ENCODE results near the gene SCN2A. TPM values are rescaled to one million over a fixed set of nuclear protein-coding genes. Genes with fewer than 3 reads are reported as not detected.

SCN2A gene
- total RNA-seq, 1 donor from 2014 or later, result 2.9 TPM

- Mint-ChIP-seq H3K27ac (no peak overlapping the region), H3K4me1 (peaks cover 9% of the 10 kb centered on the region), H3K4me3 (no peak overlapping the region), H3K36me3 (no peaks in the 10 kb centered on the region), H3K27me3 (ENCODE audit: low read depth) (peaks cover 2% of the 10 kb centered on the region), H3K9me3 (no peaks in the 10 kb centered on the region)
- no peak for DNase-seq (ENCODE audit: low spot score in 2 of 2, unreplicated experiment in 2 of 2)
- TF ChIP-seq CTCF (IDR thresholded peaks at IDR 0.05; ENCODE audit: unreplicated experiment), result no peak
These were observed 55.7 kb downstream of the SCN2A start for GRCh38 chr2:165294912-165295311.

- TF ChIP-seq CTCF (IDR thresholded peaks at IDR 0.05; ENCODE audit: unreplicated experiment), result no peak
- no peaks in the 10 kb centered on the region for H3K9me3 Mint-ChIP-seq
- peaks cover 9% of the 10 kb centered on the region for H3K4me1 Mint-ChIP-seq
- no peaks in the 10 kb centered on the region for H3K36me3 Mint-ChIP-seq
- no peak overlapping the region for H3K4me3 Mint-ChIP-seq
- no peak for DNase-seq (ENCODE audit: low spot score in 2 of 2, unreplicated experiment in 2 of 2)
- no peak overlapping the region for H3K27ac Mint-ChIP-seq
- H3K27me3 Mint-ChIP-seq (ENCODE audit: low read depth), result peaks cover 2% of the 10 kb centered on the region
These were observed 56.4 kb downstream of the SCN2A start for GRCh38 chr2:165295643-165296042.

DNA sequence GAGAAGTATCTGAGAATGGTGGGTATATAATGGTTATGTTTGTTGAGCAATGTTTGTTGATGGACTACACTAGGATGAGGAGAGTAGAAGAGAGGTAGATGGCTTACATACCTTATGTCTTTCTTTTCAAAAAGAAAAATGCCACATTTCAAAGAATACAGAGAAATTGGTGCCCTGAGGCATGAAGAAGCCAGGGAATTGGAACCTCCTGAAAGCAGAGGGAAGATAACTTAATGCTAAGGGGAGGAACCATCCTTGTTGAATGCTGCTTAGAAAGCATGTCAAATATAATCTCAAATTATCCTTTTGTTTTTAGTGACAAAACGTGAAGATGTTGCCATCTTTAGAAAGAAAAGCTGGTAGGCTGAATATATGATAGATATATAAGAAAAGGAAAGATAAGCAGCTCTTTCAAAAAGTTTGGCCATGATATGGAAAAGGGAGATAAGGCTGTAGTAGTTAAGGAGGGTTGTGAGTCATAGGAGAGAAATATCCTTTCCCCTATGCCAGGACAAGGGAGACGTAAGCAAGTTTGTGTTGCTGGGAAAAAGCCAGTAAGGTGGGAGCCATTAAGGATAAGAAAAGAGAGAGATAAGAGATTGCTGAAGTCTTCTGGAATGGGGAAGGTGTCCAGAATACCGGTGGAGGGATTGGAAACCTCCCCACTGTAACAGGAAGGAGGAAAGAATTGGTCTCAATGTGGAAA is 66.3 kb downstream of the SCN2A start:
- no peak for DNase-seq (ENCODE audit: low spot score in 2 of 2, unreplicated experiment in 2 of 2)
- no peaks in the 10 kb centered on the region for H3K36me3 Mint-ChIP-seq
- no peaks in the 10 kb centered on the region for H3K9me3 Mint-ChIP-seq
- no peak overlapping the region for H3K27ac Mint-ChIP-seq
- no peaks in the 10 kb centered on the region for H3K27me3 Mint-ChIP-seq (ENCODE audit: low read depth)
- TF ChIP-seq CTCF (IDR thresholded peaks at IDR 0.05; ENCODE audit: unreplicated experiment), result no peak
- peaks cover 5% of the 10 kb centered on the region for H3K4me1 Mint-ChIP-seq
- H3K4me3 Mint-ChIP-seq, result no peak overlapping the region

DNA sequence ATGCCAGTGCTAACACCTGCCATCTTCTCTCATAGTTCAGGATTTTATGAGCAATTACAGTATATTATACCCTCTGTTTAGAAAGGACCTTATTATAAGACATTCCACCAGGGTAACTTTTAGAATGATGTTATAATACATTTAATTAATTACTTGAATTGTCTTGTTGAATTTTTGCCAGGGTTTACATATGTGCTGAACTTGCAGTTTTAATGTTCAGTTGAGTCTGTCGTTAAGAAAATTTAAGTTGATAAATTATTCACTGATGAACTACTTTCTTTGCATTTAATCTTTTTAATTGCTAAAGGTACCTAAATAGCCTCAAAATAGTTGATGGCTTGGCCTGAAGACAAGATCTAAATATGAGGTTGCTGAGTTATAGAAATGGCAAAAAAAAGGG is 68.1 kb downstream of the SCN2A start:
- Mint-ChIP-seq H3K4me1 (peaks cover 5% of the 10 kb centered on the region), H3K9me3 (no peaks in the 10 kb centered on the region), H3K36me3 (no peaks in the 10 kb centered on the region), H3K27ac (no peak overlapping the region), H3K4me3 (no peak overlapping the region), H3K27me3 (ENCODE audit: low read depth) (no peaks in the 10 kb centered on the region)
- no peak for TF ChIP-seq CTCF (IDR thresholded peaks at IDR 0.05; ENCODE audit: unreplicated experiment)
- DNase-seq (ENCODE audit: low spot score in 2 of 2, unreplicated experiment in 2 of 2), result no peak

DNA sequence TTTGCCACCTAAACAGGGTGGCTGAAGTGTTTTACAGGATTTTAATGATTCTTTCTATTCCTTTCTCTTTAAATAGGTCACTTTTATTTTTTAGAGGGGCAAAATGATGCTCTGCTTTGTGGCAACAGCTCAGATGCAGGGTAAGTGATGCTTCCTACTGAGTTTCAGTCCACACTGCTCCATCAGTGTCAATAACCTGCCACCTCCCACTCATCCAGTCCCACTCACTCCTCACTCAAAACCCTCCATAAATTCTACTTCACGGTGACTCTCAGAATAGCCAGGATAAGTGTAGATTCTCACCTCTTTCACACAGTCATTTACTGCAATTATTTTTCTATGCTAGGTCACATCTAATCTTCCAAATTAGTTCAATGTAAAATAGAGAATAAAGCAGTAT is 72.7 kb downstream of the SCN2A start:
- DNase-seq (ENCODE audit: low spot score in 2 of 2, unreplicated experiment in 2 of 2), result no peak
- no peak overlapping the region for H3K4me3 Mint-ChIP-seq
- H3K27ac Mint-ChIP-seq, result no peak overlapping the region
- no peaks in the 10 kb centered on the region for H3K4me1 Mint-ChIP-seq
- TF ChIP-seq CTCF (IDR thresholded peaks at IDR 0.05; ENCODE audit: unreplicated experiment), result no peak
- no peaks in the 10 kb centered on the region for H3K36me3 Mint-ChIP-seq
- no peaks in the 10 kb centered on the region for H3K9me3 Mint-ChIP-seq
- peaks cover 3% of the 10 kb centered on the region for H3K27me3 Mint-ChIP-seq (ENCODE audit: low read depth)

Measured in mesothelial cell of epicardium (in vitro differentiated cells).